Loucy (cell line): ENCODE data around the gene CNTN5.

Experiments used
- H2AFZ ChIP-seq: fragments of 200-600 bp; sonication (generic); 2 replicates; pipeline ENCODE4 v1.6.0; 2016; ENCODE audit warnings: antibody characterized with exemption, mild to moderate bottlenecking, low read length, moderate library complexity
- H3F3A ChIP-seq: fragments of 200-600 bp; 2 replicates; pipeline ENCODE4 v1.6.0; 2016; ENCODE audit warnings: antibody characterized with exemption, low read depth, mild to moderate bottlenecking
- H3K27me3 ChIP-seq: fragments of 200-600 bp; sonication (generic); 2 replicates; pipeline ENCODE4 v1.6.1; 2014; ENCODE audit warnings: low read length, mild to moderate bottlenecking; ENCODE audit not compliant: insufficient read depth, poor library complexity, severe bottlenecking
- H3K36me3 ChIP-seq: fragments of 200-600 bp; sonication (generic); 2 replicates; pipeline ENCODE4 v1.6.1; 2016; ENCODE audit warnings: low read length; ENCODE audit not compliant: insufficient read depth
- H3K4me1 ChIP-seq: fragments of 200-600 bp; sonication (generic); 2 replicates; pipeline ENCODE4 v1.5.1; 2014; ENCODE audit warnings: low read length, mild to moderate bottlenecking; ENCODE audit not compliant: insufficient read depth, poor library complexity, severe bottlenecking
- H3K4me2 ChIP-seq: fragments of 200-600 bp; sonication (generic); 2 replicates; pipeline ENCODE4 v1.6.0; 2014; ENCODE audit warnings: antibody characterized with exemption, low read length, low read depth, mild to moderate bottlenecking; ENCODE audit not compliant: poor library complexity, severe bottlenecking
- H3K4me3 ChIP-seq: fragments of 200-600 bp; sonication (generic); 2 replicates; pipeline ENCODE4 v1.5.1; 2014; ENCODE audit warnings: low read length, mild to moderate bottlenecking, mixed read lengths; ENCODE audit not compliant: poor library complexity, severe bottlenecking
- H3K79me2 ChIP-seq: fragments of 200-600 bp; sonication (generic); 2 replicates; pipeline ENCODE4 v1.6.1; 2014; ENCODE audit warnings: low read length; ENCODE audit not compliant: insufficient read depth
- H3K9ac ChIP-seq: fragments of 200-600 bp; sonication (generic); 2 replicates; pipeline ENCODE4 v1.6.0; 2014; ENCODE audit warnings: mild to moderate bottlenecking, low read depth, low read length, moderate library complexity; ENCODE audit not compliant: poor library complexity, severe bottlenecking
- H3K9me2 ChIP-seq: fragments of 200-600 bp; sonication (generic); replicated peaks from 2 replicates; pipeline ENCODE4 v1.6.1; 2016; ENCODE audit warnings: low read depth, low read length, mixed read lengths
- H3K9me3 ChIP-seq: fragments of 200-600 bp; sonication (generic); 2 replicates; pipeline ENCODE4 v1.6.1; 2014; ENCODE audit warnings: mild to moderate bottlenecking, antibody characterized with exemption, low read length, low read depth; ENCODE audit not compliant: insufficient read depth
- H4K20me1 ChIP-seq: fragments of 200-600 bp; sonication (generic); 2 replicates; pipeline ENCODE4 v1.6.0; 2014; ENCODE audit warnings: antibody characterized with exemption, low read length, mild to moderate bottlenecking; ENCODE audit not compliant: insufficient read depth, poor library complexity, severe bottlenecking
- EZH2phosphoT487 ChIP-seq: fragments of 200-600 bp; IDR thresholded peaks from 2 replicates; pipeline ENCODE4 v1.6.1; 2018; ENCODE audit warnings: antibody characterized with exemption, mild to moderate bottlenecking, moderate library complexity, borderline replicate concordance
- TF ChIP-seq, protein P1 (sequence below): fragments of 200-600 bp; sonication (generic); conservative IDR thresholded peaks from 2 replicates; pipeline ENCODE4 v1.5.1; 2014; ENCODE audit warnings: mild to moderate bottlenecking, antibody characterized with exemption, low read length

The CNTN5 gene

DNA sequence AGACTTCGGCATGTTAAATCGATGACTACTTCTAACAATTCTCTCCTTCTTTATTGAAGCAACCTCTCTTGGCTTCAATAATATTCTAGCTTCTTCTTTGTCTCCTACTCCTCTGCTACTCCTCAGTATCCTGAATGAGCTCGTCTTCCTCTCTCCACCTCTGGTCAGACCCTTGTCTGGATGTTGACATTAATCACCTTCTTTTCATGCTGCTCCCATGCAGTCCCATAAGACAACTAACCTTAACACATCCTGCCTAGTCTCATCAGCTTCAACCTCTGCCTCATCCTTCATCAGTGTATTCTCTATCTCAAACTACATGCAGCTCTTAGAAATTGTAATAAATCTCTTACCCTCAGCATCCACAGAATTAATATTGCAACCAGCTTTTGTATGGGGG is 695.6 kb downstream of the CNTN5 start:
- H3K27me3 ChIP-seq = no peaks in the 10 kb centered on the region
- no peak overlapping the region for H3K4me2 ChIP-seq
- no peaks in the 10 kb centered on the region for H3F3A ChIP-seq
- H3K4me1 ChIP-seq = no peaks in the 10 kb centered on the region
- H3K9me3 ChIP-seq = no peaks in the 10 kb centered on the region
- TF ChIP-seq, protein P1, sequence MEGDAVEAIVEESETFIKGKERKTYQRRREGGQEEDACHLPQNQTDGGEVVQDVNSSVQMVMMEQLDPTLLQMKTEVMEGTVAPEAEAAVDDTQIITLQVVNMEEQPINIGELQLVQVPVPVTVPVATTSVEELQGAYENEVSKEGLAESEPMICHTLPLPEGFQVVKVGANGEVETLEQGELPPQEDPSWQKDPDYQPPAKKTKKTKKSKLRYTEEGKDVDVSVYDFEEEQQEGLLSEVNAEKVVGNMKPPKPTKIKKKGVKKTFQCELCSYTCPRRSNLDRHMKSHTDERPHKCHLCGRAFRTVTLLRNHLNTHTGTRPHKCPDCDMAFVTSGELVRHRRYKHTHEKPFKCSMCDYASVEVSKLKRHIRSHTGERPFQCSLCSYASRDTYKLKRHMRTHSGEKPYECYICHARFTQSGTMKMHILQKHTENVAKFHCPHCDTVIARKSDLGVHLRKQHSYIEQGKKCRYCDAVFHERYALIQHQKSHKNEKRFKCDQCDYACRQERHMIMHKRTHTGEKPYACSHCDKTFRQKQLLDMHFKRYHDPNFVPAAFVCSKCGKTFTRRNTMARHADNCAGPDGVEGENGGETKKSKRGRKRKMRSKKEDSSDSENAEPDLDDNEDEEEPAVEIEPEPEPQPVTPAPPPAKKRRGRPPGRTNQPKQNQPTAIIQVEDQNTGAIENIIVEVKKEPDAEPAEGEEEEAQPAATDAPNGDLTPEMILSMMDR = no peak
- TF ChIP-seq EZH2phosphoT487 = no peak
- no peaks in the 10 kb centered on the region for H3K36me3 ChIP-seq
- H2AFZ ChIP-seq = no peak overlapping the region
- no peaks in the 10 kb centered on the region for H3K79me2 ChIP-seq
- H3K9ac ChIP-seq = no peak overlapping the region
- no peaks in the 10 kb centered on the region for H4K20me1 ChIP-seq
- H3K9me2 ChIP-seq = no peaks in the 10 kb centered on the region
- no peak overlapping the region for H3K4me3 ChIP-seq

DNA sequence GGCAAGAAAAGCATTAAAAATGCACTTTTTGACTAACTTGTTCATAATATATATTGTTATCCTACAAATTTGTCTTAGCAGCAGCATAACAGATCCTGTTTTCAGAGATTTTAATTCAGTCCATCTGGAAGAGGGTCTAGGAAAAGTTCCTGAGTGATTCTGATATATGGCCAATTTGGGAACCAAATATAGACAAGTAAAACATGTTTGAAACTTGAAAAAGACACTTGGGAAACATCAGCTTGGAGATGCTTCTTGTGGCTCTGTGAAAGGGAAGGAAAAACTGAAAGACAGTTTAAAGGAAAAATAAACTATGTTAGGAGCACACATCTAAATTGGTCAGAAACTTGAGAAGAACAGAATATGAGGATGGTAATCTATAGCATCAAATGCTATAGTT is 697.5 kb downstream of the CNTN5 start:
- Histone ChIP-seq H3K4me3 (no peak overlapping the region), H3K4me2 (no peak overlapping the region)

DNA sequence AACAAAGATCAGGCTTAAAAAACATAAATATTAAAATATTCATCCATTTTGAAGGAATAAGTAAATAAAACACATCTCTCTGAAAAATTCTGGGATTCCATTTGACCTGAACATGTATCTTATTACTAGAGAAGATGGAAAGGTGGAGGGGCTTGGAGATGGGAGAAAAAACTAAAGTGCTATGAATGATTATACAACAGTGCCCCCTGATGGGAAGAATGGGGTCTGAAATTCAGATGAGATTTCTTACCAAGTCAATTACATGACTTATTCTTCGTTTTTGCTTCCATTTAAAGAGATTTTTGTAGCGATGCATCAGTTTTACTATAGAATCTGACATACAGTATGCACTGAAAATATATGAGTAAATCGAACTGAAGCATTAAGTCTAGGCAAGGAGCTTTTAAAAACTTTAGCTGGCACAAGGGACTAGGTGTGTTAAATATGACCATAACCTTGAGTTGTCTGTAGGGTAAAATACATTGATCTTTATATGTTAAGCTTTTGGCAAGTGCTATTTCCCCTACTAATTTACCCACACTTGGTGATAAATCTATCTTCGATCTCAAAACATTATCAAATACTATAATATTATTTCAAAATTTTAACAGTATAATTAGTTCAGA is 718.8 kb downstream of the CNTN5 start:
- Histone ChIP-seq H3K79me2 (no peaks in the 10 kb centered on the region), H3K36me3 (no peaks in the 10 kb centered on the region), H3K4me1 (no peaks in the 10 kb centered on the region), H2AFZ (no peak overlapping the region), H3K4me3 (no peak overlapping the region), H4K20me1 (no peaks in the 10 kb centered on the region), H3F3A (no peaks in the 10 kb centered on the region), H3K9me2 (no peaks in the 10 kb centered on the region), H3K9ac (no peak overlapping the region), H3K27me3 (no peaks in the 10 kb centered on the region), H3K4me2 (no peak overlapping the region), H3K9me3 (no peaks in the 10 kb centered on the region)
- no peak for TF ChIP-seq EZH2phosphoT487
- TF ChIP-seq, protein P1 = peak; percentile 66

More for the DNA sequence above, 697.5 kb downstream of the CNTN5 start:
- Histone ChIP-seq H3K36me3 (no peaks in the 10 kb centered on the region), H4K20me1 (no peaks in the 10 kb centered on the region), H2AFZ (no peak overlapping the region), H3K27me3 (no peaks in the 10 kb centered on the region), H3K79me2 (no peaks in the 10 kb centered on the region), H3K9ac (no peak overlapping the region), H3K4me1 (no peaks in the 10 kb centered on the region), H3K9me2 (no peaks in the 10 kb centered on the region), H3F3A (no peaks in the 10 kb centered on the region), H3K9me3 (no peaks in the 10 kb centered on the region)
- TF ChIP-seq, protein P1 = no peak
- no peak for TF ChIP-seq EZH2phosphoT487
